HUES48 (cell line): ENCODE measurements around the gene HDAC4.

Experiments used
- H3K27ac ChIP-seq: one replicate; pipeline ENCODE4 v1.7.0; 2013; ENCODE audit warnings: low read depth, low read length, inconsistent platforms
- H3K27me3 ChIP-seq: 2 replicates; pipeline ENCODE4 v1.6.1; 2013; ENCODE audit warnings: mild to moderate bottlenecking, low read length; ENCODE audit not compliant: control insufficient read depth, insufficient read depth
- H3K36me3 ChIP-seq: 2 replicates; pipeline ENCODE4 v1.6.1; 2013; ENCODE audit warnings: low read length; ENCODE audit not compliant: control insufficient read depth, insufficient read depth
- H3K4me1 ChIP-seq: 2 replicates; pipeline ENCODE4 v1.6.1; 2013; ENCODE audit warnings: mild to moderate bottlenecking, low read length; ENCODE audit not compliant: control insufficient read depth, insufficient read depth
- H3K4me3 ChIP-seq: 2 replicates; pipeline ENCODE4 v1.5.1; 2013; ENCODE audit warnings: mild to moderate bottlenecking, low read depth, low read length
- H3K9ac ChIP-seq: 2 replicates; pipeline ENCODE4 v1.6.1; 2013; ENCODE audit warnings: mild to moderate bottlenecking, low read depth, low read length, moderate library complexity
- H3K9me3 ChIP-seq: 2 replicates; pipeline ENCODE4 v1.6.1; 2013; ENCODE audit warnings: low read length; ENCODE audit not compliant: control insufficient read depth, insufficient read depth

HDAC4 gene

GRCh38 chr2:239156516-239157265 is 244.1 kb downstream of the HDAC4 start:
- no peaks in the 10 kb centered on the region for H3K27me3 ChIP-seq
- no peaks in the 10 kb centered on the region for H3K9me3 ChIP-seq
- H3K36me3 ChIP-seq, result peaks cover 49% of the 10 kb centered on the region
- no peak overlapping the region for H3K9ac ChIP-seq
- H3K4me1 ChIP-seq, result no peaks in the 10 kb centered on the region; the same call in 1 of the 2 replicates
- H3K27ac ChIP-seq, result no peak overlapping the region
- H3K4me3 ChIP-seq, result no peak overlapping the region

DNA sequence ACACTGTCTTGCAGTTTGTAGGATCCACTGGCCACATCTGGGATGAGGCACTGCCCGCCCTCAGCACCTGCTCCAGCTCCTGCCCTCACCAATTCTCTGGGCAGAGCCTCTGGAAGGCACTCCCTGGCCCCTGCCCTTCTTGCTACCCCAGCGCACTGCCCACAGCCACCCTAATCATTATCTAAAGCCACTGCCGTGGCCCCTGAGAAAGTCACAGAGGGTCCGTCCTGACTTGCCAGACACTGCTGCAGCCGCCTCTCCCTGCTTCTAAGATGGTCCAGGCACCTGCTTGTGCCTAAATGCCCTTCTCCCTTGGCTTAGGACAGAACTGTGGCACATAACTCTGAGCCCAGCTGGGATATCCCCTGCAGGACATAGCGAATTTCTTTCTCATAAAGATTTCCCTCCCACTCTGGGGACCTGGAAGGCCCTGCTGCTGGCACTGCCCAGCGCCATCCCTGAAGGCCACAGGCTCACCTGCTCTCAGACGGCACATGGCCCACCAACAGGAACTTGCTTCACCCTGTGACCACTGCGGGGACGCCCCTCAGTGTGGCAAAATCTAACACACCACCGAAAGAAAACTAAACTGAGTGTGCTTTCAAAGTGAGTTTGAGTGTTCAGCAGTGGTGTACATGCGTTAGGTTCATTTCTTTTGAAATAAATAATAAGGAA is 244.9 kb downstream of the HDAC4 start:
- H3K4me1 ChIP-seq, result no peaks in the 10 kb centered on the region; the same call in 1 of the 2 replicates
- H3K36me3 ChIP-seq, result peaks cover 52% of the 10 kb centered on the region
- H3K9me3 ChIP-seq, result no peaks in the 10 kb centered on the region
- H3K9ac ChIP-seq, result no peak overlapping the region
- no peaks in the 10 kb centered on the region for H3K27me3 ChIP-seq
- H3K4me3 ChIP-seq, result no peak overlapping the region
- no peak overlapping the region for H3K27ac ChIP-seq

DNA sequence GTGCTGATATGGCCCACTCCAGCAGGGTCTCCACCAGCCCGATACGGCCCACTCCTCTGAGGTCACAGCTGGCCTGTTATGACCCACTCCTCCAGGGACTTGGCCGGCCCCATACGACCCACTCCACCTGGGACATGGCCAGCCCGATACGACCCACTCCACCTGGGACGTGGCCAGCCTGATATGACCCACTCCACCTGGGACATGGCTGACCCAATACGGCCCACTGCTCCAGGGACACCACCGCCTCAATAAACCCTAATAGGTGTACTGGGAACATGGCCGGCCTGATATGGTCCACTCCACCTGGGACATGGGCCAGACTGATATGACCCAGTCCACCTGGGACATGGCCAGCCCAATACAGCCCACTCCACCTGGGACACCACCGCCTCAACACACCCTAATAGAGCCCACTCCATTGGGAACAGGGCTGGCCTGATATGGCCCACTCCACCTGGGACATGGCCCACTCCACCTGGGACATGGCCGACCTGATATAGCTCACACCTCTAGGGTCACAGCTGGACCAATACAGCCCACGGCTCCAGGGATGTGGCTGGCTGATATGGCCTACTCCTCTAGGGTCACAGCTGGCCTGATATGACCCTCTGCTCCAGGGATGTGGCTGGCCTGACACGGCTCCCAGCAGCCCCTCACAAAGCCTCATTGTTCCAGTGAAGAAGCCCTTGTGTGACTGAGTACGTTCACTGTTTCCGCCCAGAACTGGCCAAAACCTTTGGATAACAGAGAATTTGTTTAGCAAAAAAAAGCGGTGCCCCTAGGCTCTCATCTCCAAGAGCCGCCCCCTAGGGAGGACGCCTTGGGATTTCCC is 245.6 kb downstream of the HDAC4 start:
- H3K27me3 ChIP-seq, result no peaks in the 10 kb centered on the region
- H3K36me3 ChIP-seq, result peaks cover 45% of the 10 kb centered on the region
- H3K9me3 ChIP-seq, result no peaks in the 10 kb centered on the region
- no peaks in the 10 kb centered on the region; the same call in 1 of the 2 replicates for H3K4me1 ChIP-seq
- H3K9ac ChIP-seq, result no peak overlapping the region
- H3K27ac ChIP-seq, result no peak overlapping the region
- H3K4me3 ChIP-seq, result no peak overlapping the region

DNA sequence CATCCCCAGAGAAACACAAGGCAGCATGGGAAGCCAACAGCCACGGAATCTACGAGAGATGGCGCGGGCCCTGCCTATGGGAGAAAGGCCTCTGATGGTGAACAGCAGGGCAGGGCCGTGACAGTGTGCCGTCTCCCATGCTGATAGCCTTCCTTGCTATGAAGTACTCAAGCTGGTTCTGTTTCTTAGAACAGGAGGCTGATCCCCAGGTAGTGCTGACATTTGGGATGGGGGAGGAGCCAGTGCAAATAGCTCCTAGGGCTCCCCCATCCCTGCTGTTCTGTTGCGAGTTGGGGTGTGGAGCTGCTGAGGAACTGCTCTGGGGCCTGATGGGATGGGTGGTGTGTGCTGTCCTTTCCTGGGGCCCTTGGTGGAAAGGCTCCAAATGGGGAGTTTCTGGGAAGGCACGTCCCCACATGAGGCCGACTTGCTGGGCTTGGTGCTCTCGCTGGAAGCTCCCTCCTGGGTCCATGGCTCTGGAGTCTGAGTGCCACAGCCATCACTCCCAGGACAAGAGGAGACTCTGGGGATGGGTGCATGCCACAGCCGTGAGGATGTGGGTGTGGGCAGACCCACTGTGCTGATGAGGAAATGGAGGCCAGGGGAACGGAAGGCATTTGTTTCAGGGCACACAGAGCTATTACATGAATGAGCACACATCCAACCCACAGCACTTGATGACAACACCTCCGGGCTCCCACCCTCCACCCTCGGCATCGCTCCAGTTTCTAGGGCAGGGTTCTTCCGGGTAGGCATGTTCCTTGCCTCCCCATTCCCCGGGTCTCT is 246.8 kb downstream of the HDAC4 start:
- Histone ChIP-seq H3K27ac (no peak overlapping the region), H3K9me3 (no peaks in the 10 kb centered on the region), H3K4me1 (no peaks in the 10 kb centered on the region; the same call in 1 of the 2 replicates), H3K9ac (no peak overlapping the region), H3K27me3 (no peaks in the 10 kb centered on the region), H3K4me3 (no peak overlapping the region), H3K36me3 (peaks cover 44% of the 10 kb centered on the region)

DNA sequence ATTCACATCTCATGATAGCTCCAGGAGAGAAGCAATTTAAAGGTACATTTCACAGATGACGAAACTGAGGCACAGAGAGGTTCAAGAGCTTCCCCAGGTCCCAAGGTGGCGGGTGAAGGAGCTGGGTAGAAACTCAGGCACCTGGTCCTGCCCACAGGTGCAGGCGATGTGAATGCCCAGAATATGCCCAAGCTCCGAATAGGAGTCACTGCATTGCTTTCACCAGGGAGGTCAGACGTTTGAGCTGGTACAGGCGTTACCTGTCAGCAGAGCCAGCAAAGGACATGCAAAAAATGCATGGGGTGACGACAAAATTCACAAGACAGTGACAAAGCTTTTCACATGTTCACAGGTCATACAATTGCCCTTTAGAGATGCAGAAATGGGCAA is 247.9 kb downstream of the HDAC4 start:
- no peak overlapping the region for H3K4me3 ChIP-seq
- H3K27ac ChIP-seq, result no peak overlapping the region
- no peaks in the 10 kb centered on the region; the same call in 1 of the 2 replicates for H3K4me1 ChIP-seq
- no peaks in the 10 kb centered on the region for H3K9me3 ChIP-seq
- H3K9ac ChIP-seq, result no peak overlapping the region
- peaks cover 44% of the 10 kb centered on the region for H3K36me3 ChIP-seq
- H3K27me3 ChIP-seq, result no peaks in the 10 kb centered on the region

GRCh38 chr2:239152239-239152915 is 248.4 kb downstream of the HDAC4 start:
- Histone ChIP-seq H3K27me3 (no peaks in the 10 kb centered on the region), H3K36me3 (peaks cover 44% of the 10 kb centered on the region), H3K9me3 (no peaks in the 10 kb centered on the region), H3K9ac (no peak overlapping the region), H3K4me3 (no peak overlapping the region), H3K27ac (no peak overlapping the region), H3K4me1 (no peaks in the 10 kb centered on the region)

DNA sequence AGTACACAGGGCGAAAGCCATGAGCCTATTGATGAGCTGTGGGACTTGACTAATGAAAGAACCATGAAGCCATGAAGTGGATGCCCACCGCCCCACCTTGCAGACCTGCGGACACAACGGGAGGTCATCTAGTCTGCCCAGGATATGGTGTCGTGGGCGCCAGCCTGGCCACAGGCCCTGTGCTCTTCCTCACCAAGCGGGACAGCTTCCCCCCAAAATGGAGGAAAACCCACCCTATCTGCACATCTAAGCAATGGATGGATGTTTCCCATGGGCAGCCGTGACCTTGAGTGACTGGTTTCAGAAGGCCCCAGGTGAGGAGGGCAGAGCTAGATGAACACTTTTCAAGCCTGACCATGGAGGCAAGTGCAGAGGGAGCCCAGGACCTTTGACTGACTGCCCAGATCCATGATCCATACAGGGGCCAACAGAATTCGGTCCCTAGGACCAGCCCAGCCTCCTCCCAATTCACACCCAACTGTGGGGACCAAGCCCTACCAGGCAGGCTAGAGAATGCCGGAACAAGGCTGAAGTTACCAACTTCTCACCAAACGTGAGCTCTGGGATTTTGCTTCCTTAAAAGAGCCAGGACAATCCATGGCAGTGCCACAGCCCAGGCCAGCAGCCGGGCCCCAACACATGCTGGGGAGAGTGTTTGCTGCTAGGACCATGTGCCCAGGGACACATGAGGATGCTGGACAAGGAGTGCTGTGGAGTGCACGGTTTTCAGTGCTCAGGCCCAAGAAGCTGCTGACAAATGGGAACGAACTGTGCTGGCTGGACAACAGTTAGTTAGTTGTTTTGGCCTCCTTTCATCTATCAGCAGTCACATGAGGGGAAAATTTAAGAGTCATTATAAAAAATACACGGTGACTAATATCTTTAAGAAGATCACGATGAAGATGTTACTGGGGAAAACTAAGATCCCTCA is 249.4 kb downstream of the HDAC4 start:
- Histone ChIP-seq H3K36me3 (peaks cover 42% of the 10 kb centered on the region), H3K9me3 (no peaks in the 10 kb centered on the region)

GRCh38 chr2:239150125-239151011 is 250.5 kb downstream of the HDAC4 start:
- Histone ChIP-seq H3K4me3 (no peak overlapping the region), H3K27me3 (no peaks in the 10 kb centered on the region), H3K9me3 (no peaks in the 10 kb centered on the region), H3K36me3 (peaks cover 31% of the 10 kb centered on the region), H3K4me1 (no peaks in the 10 kb centered on the region), H3K27ac (no peak overlapping the region), H3K9ac (no peak overlapping the region)

More for the DNA sequence above, 249.4 kb downstream of the HDAC4 start:
- Histone ChIP-seq H3K4me1 (no peaks in the 10 kb centered on the region), H3K9ac (no peak overlapping the region), H3K27ac (no peak overlapping the region), H3K4me3 (no peak overlapping the region), H3K27me3 (no peaks in the 10 kb centered on the region)

DNA sequence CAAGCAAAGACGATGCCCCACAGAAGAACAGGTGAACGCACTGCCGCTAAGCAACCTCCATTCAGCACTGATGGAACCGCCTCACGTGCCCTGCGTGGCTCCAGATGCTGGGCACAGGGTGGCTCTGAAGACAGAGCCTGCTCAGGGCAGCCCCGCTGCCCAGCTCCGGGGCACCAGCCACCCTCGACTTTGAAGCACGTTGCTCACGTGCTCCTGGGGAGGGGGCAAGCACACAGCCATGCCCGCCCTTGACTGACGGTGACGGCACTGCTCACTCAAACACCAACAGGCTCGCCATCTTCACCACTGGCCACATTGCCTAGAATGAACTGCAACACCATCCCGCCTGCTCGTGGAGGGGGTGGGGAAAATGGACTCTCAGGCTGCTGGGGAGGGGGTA is 251.3 kb downstream of the HDAC4 start:
- Histone ChIP-seq H3K27me3 (no peaks in the 10 kb centered on the region), H3K9me3 (no peaks in the 10 kb centered on the region), H3K9ac (no peak overlapping the region), H3K36me3 (peaks cover 28% of the 10 kb centered on the region), H3K4me3 (no peak overlapping the region), H3K4me1 (no peaks in the 10 kb centered on the region), H3K27ac (no peak overlapping the region)
